Measurements from ENCODE around the gene IFT81.

The IFT81 gene

DNA sequence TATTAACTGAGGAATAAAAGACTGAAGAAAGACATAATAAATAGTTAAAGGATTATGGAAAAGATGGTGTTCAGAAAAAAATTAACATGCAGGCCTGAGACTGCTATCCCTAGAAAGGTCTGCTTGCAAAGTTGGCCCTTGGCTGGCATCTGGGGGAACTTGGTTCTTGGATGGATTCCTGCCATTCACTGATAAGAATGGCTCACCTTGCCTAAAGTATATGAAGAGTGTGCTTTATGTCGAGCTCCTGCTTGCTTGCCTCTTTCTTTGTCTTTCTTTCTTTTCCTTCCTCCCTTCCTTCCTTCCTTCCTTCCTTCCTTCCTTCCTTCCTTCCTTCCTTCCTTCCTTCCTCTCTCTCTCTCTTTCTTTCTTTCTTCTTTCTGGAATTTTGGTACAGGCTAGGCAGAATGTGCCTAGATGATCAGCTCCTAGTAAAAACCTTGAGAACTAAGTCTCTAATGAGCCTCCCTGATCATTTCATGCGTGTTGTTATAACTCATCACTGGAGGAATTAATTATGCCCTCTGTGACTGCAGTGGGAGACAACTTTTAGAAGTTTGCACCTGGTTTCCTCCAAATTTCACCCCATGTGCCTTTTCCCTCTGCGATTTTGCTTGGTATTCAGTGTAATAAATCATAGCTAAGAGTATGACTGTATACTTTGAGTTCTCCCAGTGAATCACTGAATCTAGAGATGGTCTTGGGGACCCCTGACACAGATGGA lies 44.7 kb downstream of the IFT81 start:
- TF ChIP-seq, protein P1, sequence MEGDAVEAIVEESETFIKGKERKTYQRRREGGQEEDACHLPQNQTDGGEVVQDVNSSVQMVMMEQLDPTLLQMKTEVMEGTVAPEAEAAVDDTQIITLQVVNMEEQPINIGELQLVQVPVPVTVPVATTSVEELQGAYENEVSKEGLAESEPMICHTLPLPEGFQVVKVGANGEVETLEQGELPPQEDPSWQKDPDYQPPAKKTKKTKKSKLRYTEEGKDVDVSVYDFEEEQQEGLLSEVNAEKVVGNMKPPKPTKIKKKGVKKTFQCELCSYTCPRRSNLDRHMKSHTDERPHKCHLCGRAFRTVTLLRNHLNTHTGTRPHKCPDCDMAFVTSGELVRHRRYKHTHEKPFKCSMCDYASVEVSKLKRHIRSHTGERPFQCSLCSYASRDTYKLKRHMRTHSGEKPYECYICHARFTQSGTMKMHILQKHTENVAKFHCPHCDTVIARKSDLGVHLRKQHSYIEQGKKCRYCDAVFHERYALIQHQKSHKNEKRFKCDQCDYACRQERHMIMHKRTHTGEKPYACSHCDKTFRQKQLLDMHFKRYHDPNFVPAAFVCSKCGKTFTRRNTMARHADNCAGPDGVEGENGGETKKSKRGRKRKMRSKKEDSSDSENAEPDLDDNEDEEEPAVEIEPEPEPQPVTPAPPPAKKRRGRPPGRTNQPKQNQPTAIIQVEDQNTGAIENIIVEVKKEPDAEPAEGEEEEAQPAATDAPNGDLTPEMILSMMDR (IDR thresholded peaks at IDR 0.05; ENCODE audit: low read depth, low read length) = no peak
- no peak for DNase-seq (ENCODE audit: extremely low read depth, low read depth)

DNA sequence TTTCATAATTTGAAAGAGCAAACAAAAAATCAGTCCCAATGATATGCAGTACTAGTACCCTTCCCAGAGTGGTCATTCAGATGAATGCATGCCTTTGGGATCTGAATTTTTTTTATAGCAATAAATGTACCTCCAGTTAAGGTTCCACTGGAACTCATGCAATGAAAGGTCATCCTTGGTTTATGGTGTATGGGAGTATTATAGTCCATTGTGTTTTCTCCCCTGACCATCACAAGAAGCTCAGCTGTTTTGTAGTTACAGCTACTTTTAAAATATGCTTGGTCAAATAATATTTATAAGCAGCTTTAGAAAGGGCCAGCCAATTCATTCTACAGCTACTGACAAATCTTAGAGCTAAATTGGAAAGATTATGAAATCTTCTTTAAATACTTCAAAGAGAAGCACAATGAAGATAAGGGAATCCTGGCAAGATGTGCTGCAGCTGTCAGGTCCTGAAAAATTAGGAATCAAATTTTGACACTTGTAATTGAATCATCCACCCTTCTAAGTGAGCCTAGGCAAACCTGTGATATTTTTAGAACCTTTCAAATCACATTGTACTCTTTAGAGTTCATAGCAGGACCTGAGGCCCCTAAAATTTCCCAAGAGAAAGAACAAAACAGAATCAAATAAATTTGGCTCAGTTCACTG lies 46.5 kb downstream of the IFT81 start:
- TF ChIP-seq, protein P1 (IDR thresholded peaks at IDR 0.05; ENCODE audit: low read depth, low read length) = no peak
- no peak for DNase-seq (ENCODE audit: extremely low read depth, low read depth)

DNA sequence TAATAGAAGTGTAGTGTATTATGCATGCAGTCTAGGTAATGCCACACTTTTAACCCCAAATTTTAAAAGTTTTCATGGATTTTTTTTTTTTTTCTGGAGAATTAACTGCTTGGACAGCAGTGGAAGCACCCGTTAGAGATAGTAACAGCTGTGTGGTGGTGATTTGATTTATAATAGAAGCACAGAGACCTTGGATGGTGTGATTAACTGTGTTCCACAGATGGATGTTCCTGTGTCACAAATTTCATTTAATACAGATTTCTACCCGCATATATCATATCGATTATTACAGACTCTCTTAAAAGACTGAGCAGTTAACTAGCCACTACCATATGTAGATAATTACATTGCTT lies 47.0 kb downstream of the IFT81 start:
- TF ChIP-seq, protein P1 (IDR thresholded peaks at IDR 0.05; ENCODE audit: low read depth, low read length) = no peak
- DNase-seq (ENCODE audit: extremely low read depth, low read depth) = no peak

DNA sequence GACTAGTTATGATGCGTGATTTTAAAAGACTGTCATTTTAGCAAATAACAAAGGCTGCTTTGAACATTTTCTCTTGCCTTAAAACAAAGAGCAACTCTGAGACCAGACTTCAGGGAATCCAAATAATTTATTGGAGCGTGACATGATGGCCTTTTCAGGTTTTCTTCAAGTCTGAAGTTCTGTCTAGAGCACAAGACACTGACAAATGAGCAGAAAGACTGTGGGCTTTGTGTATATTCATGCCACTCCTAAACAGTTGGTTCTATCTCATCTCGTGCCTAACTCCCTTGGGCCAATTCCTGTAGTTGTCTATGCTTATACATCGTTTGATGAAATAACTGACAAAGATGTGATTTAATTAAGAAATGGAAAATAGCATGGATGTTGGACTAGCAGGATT lies 47.5 kb downstream of the IFT81 start:
- DNase-seq (ENCODE audit: extremely low read depth, low read depth) = no peak
- TF ChIP-seq, protein P1 (IDR thresholded peaks at IDR 0.05; ENCODE audit: low read depth, low read length) = no peak

DNA sequence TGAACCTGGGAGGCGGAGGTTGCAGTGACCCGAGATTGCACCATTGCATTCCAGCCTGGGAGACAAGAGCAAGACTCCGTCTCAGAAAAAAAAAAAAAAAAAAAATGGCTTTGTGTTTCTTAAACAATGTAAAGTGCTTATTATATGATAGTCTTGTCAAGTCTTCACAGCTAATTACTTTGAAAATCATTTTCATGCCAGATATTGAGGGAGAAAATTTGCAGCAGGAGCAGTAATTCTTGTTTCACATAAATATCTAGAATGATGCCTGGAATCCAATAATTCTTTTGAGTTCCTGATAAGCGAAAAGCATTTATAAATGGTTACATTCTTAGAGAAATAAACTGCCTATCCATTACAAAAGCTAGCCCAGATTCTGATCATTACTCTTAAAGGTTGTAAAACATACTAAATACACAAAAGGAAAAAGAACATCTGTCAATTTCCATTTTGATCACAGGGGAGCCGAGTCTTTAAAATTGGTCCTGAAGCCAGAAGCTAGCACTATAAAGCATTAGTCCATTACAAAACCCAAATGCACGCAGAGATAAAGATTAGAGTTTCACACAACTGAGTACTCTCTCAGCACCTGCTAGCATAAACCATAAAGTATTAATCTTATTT lies 50.3 kb downstream of the IFT81 start:
- DNase-seq (ENCODE audit: extremely low read depth, low read depth) = no peak
- TF ChIP-seq, protein P1 (IDR thresholded peaks at IDR 0.05; ENCODE audit: low read depth, low read length) = no peak

DNA sequence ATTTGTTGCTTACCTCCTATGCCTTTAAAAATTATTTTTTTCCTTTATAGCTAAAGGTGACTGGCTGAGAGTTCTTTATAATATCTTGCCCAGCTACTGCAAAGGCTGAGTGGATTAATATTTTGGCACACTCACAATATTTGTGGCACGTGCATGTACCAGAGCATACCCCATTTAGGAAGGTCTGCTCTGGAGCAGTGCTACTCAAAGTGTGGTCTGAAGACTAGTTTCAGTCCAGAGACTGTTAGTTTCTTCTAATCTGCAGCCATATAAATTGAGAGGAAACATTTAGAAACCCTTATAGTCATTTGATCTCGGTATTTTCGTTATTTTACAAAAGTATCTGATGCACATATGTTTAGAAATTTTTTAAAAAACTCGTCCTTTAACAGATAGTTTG lies 51.0 kb downstream of the IFT81 start:
- TF ChIP-seq, protein P1 (IDR thresholded peaks at IDR 0.05; ENCODE audit: low read depth, low read length) = no peak
- DNase-seq (ENCODE audit: extremely low read depth, low read depth) = no peak

DNA sequence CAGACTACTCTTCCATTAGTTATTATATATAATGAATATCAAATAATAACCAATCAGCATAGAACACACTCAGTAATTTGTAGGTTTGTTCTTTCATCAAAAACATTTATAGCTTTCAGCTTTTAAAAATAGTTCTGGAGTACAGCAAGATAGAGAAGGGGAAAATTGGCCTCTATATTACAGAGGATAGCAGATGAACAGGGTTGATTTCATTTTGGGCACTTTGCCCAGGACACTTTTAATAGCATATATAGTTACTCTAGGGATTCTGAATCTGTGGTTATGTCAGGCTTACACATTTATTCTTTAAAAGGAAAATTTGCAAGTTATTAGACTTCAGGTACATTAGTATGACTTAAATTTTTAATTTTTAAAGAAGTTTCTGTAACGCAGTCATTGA lies 52.6 kb downstream of the IFT81 start:
- TF ChIP-seq, protein P1 (IDR thresholded peaks at IDR 0.05; ENCODE audit: low read depth, low read length) = no peak
- peak; percentile 7 for DNase-seq (ENCODE audit: extremely low read depth, low read depth)
